Gastrocnemius medialis (tissue), 4 donors: Measurements from ENCODE around the gene HDAC7. TPM values are rescaled to one million over a fixed set of nuclear protein-coding genes. Genes with fewer than 3 reads are reported as not detected.

Experiments
- ATAC-seq, 2 donors: fragments of 150-250 bp; one replicate each; pipeline ENCODE4 v1.9.1; 2016
- DNase-seq, 2 donors: peaks; one replicate each; pipeline ENCODE4 v3.0.0-alpha.2; 2019
- H3K27ac ChIP-seq, 4 donors: fragments of 200-600 bp; sonication (generic); 1 replicate in 1 of 4; 2 replicates in 3 of 4; pipeline ENCODE4 v1.5.1; 2016 to 2018; ENCODE audit warnings: mild to moderate bottlenecking in 2 of 4, moderate library complexity in 1 of 4
- H3K27me3 ChIP-seq, 3 donors: fragments of 200-600 bp; sonication (generic) in 2 of 3; 1 replicate in 1 of 3; 2 replicates in 2 of 3; pipeline versions ENCODE4 v1.5.1 to v1.6.0; 2016 to 2019; ENCODE audit warnings: mild to moderate bottlenecking in 1 of 3, moderate library complexity in 1 of 3
- H3K36me3 ChIP-seq, 2 donors: fragments of 200-600 bp; sonication (generic) in 1 of 2; one replicate each; pipeline ENCODE4 v1.5.1; 2017 to 2018
- H3K4me1 ChIP-seq, 2 donors: fragments of 200-600 bp; sonication (generic) in 1 of 2; one replicate each; pipeline ENCODE4 v1.5.1; 2016 to 2017; ENCODE audit warnings: mild to moderate bottlenecking in 2 of 2
- H3K4me3 ChIP-seq, 4 donors: fragments of 200-600 bp; sonication (generic) in 3 of 4; 1 replicate in 1 of 4; 2 replicates in 3 of 4; pipeline ENCODE4 v1.5.1; 2016 to 2019; ENCODE audit warnings: mild to moderate bottlenecking in 2 of 4
- H3K9me3 ChIP-seq, 3 donors: fragments of 200-600 bp; sonication (generic) in 2 of 3; 1 replicate in 1 of 3; 2 replicates in 2 of 3; pipeline ENCODE4 v1.5.1; 2016 to 2019
- CTCF ChIP-seq, 5 experiments: fragments of 450-650 bp in 3 of 5; fragments of 200-600 bp in 2 of 5; sonication (generic) in 2 of 5; IDR thresholded peaks in 4 of 5; conservative IDR thresholded peaks in 1 of 5; 1 replicate in 4 of 5; 2 replicates in 1 of 5; pipeline ENCODE4 v1.5.1; 2016 to 2019; ENCODE audit warnings: antibody characterized with exemption in 5 of 5, mild to moderate bottlenecking in 3 of 5, moderate library complexity in 3 of 5
- POLR2A ChIP-seq, 2 donors: fragments of 450-650 bp; IDR thresholded peaks; one replicate each; pipeline ENCODE4 v1.6.1; 2017; ENCODE audit warnings: antibody characterized with exemption in 2 of 2, mild to moderate bottlenecking in 2 of 2, moderate library complexity in 2 of 2
- in situ Hi-C, 4 donors: fragments of 200-750 bp; cut with MboI; loops; one replicate each; pipeline versions ENCODE4 v1.15.0 to v1.8.0; 2017; ENCODE audit warnings: low sequenced_read_pairs in 4 of 4
- intact Hi-C: fragments of 100-400 bp; cut with DNase I; formaldehyde crosslinking; loops from one replicate; pipeline ENCODE4 v1.15.1; 2023; ENCODE audit warnings: low total_unique reads
- total RNA-seq, 4 donors: library from RNA; depleted of rRNA; stranded (reverse); fragments of >200 nt; gene quantifications; one replicate each; pipeline versions ENCODE4 v1.1.0 to v1.2.3, GENCODE V29; 2016

HDAC7 gene
- total RNA-seq, 4 donors from 2014 or later, result 12.2 to 27.1 (median 17.0) TPM

GRCh38 chr12:47758584-47758833 lies 61.2 kb downstream of the HDAC7 start:
- no peaks in the 10 kb centered on the region for H3K9me3 ChIP-seq
- peak overlapping the region; percentile 62 to 91 (median 72) for H3K4me3 ChIP-seq
- TF ChIP-seq POLR2A (IDR thresholded peaks at IDR 0.05) (peak in 1 of 2 donors; percentile 12), CTCF (IDR thresholded peaks at IDR 0.05 in 4 of 5, conservative IDR thresholded peaks at IDR 0.05 in 1 of 5) (no peak)
- no peaks in the 10 kb centered on the region for H3K36me3 ChIP-seq
- H3K4me1 ChIP-seq, result peaks cover 21 to 27% of the 10 kb centered on the region in 2 donors
- intact Hi-C loops, result loop anchor here (2.0 to 5.0 kb wide), 2 partner anchors 16 to 41 kb away; no protein-coding TSS in a partner anchor
- ATAC-seq (no peak), DNase-seq (no peak)
- in situ Hi-C loops, result no loop called here
- H3K27ac ChIP-seq, result peak overlapping the region; percentile 50 to 90 (median 78)
- no peaks in the 10 kb centered on the region for H3K27me3 ChIP-seq

DNA sequence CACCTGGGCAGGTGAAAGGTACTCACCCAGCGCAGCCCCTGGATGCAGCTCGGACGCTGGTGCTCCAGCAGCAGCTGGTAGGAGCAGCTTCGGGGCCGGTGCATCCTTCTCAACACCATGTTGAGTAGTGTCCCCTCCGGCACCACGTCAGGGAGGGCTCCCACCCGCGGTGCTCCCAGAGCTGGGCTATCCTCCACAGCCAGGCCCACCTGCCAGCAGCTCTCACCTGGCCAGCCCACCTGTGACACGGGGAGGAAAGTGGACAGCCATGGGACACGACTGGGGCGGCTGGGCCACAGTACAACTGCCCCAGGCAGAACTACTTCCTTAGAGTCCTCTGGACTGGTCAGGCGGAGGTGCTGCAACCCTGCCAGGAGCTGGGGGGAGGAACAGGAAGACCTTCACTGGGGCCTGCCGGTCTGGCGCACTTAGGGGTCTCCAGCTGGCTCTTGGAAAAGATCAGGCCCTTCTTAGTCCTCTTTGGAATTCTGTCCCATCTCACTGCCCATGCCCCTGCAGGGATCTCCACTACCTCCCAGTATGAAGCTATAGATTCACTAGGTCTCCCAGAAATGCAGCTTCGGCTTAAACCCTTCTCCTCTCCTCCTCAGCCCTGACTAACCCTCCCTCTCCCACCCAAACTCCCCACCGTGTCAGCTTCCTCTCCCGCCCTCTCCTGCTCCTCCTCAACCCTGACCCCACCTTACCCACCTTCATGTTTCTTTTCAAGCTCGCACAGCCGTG lies 61.7 kb downstream of the HDAC7 start:
- Histone ChIP-seq H3K4me3 (peak overlapping the region; percentile 62 to 91 (median 72)), H3K27ac (peak overlapping the region; percentile 50 to 90 (median 78)), H3K27me3 (no peaks in the 10 kb centered on the region), H3K36me3 (no peaks in the 10 kb centered on the region), H3K9me3 (no peaks in the 10 kb centered on the region), H3K4me1 (peaks cover 26 to 32% of the 10 kb centered on the region in 2 donors)
- in situ Hi-C loops, result no loop called here
- TF ChIP-seq POLR2A (IDR thresholded peaks at IDR 0.05) (no peak), CTCF (IDR thresholded peaks at IDR 0.05 in 4 of 5, conservative IDR thresholded peaks at IDR 0.05 in 1 of 5) (no peak)
- ATAC-seq (no peak), DNase-seq (no peak)
- intact Hi-C loops, result loop anchor here (2.0 to 5.0 kb wide), 2 partner anchors 15 to 41 kb away; no protein-coding TSS in a partner anchor

DNA sequence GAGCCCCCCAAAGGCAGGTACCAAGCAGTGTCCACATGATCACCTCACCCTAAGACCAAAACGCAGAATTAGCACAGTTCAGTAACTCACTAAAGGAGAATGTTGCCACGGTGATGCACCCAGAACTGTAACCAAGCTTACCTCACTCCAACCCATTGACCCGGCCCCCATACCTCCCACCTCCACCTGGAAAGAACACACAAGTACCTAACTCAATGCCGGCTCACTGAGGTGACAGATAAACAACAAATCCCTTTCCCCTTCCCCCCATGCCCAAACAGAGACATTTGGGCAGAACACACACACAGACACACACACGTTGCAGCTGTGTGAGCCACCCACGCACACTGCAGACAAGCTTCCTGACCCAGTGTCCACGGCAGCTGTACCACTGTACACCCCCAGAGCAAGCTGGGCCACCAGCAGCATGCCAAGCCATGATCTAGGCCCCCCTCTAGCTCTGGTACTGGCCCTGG lies 62.3 kb downstream of the HDAC7 start:
- Histone ChIP-seq H3K4me1 (peaks cover 32 to 38% of the 10 kb centered on the region in 2 donors), H3K27ac (peak overlapping the region; percentile 75 to 90 (median 78)), H3K4me3 (peak overlapping the region; percentile 62 to 91 (median 72)), H3K9me3 (no peaks in the 10 kb centered on the region), H3K36me3 (no peaks in the 10 kb centered on the region), H3K27me3 (no peaks in the 10 kb centered on the region)
- no peak for TF ChIP-seq POLR2A (IDR thresholded peaks at IDR 0.05)
- in situ Hi-C loops (no loop called here), intact Hi-C loops (loop anchor here (5.0 kb wide), 1 partner anchor 40 kb away; no protein-coding TSS in a partner anchor)
- no peak for DNase-seq
- no peak for ATAC-seq

DNA sequence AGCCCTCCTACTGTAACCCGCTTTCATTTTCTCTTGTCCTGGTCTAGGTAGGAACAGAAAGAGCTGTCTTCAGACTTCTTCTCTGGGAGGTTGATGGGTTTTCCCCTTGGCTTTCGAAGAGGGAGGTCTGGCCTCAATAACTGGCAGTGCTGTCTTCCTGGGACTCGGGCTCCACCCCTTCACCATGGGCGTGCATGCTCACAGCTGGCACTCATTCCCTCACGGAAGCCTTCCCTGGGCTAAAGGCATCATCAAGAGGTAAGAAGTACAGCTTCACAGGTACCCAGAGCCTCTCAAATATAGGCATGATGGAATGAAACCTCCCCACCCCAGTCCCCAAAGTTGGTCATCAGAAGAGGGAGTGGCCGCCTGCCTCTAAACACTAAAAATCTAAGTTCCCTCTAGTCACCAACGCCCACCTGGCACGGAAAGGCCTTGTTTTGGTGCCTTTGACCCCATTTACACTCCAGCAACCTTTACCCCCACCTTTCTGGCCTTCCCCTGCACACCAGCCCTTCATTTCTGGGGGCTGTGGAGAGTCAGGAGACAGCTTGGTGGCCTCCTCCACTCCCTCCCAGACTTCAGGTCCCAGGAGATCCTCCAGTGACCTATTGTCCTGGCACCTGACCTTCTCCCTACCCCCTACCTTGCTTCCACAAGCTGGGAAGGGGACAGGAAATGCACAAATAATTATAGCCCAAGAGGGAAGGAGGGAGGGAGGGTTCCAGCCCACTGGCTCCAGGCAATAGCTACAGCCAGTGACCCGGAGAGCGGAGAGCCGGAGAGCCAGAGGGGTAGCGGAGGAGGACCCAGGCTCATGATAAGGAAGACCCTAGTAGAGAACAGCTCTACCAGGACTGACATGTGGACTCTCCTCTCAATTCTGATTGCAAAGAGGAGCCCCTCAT lies 63.8 kb downstream of the HDAC7 start:
- DNase-seq, result no peak
- no peak for TF ChIP-seq CTCF (IDR thresholded peaks at IDR 0.05 in 4 of 5, conservative IDR thresholded peaks at IDR 0.05 in 1 of 5)
- no peak for TF ChIP-seq POLR2A (IDR thresholded peaks at IDR 0.05)
- in situ Hi-C loops, result no loop called here

More for the DNA sequence above, 63.8 kb downstream of the HDAC7 start:
- Histone ChIP-seq H3K4me1 (peaks cover 41 to 50% of the 10 kb centered on the region in 2 donors), H3K27me3 (no peaks in the 10 kb centered on the region), H3K4me3 (peak overlapping the region; percentile 62 to 91 (median 72)), H3K9me3 (no peaks in the 10 kb centered on the region), H3K27ac (peak overlapping the region; percentile 75 to 90 (median 78)), H3K36me3 (no peaks in the 10 kb centered on the region)
- ATAC-seq, result no peak
- intact Hi-C loops, result loop anchor here (5.0 kb wide), 1 partner anchor 39 kb away; no protein-coding TSS in a partner anchor
